GM12891 (cell line): ENCODE results near the gene PLK5. TPM values are rescaled to one million over a fixed set of nuclear protein-coding genes. Genes with fewer than 3 reads are reported as not detected.
"Not testable (repeated sequence)": the region's sequence is repeated elsewhere in the genome, so short reads cannot be mapped to it uniquely, and the experiment has no call there.

Experiments used
- DNase-seq: peaks from one replicate; pipeline ENCODE4 v3.0.0; 2011; ENCODE audit warnings: low spot score; ENCODE audit not compliant: insufficient read length
- FAIRE-seq: peaks from 2 replicates; lab custom pipeline; 2011; peaks lifted over from hg19 to GRCh38; lab: Jason Lieb, UNC
- PAX5 ChIP-seq: IDR thresholded peaks from 2 replicates; pipeline ENCODE4 v1.6.1; 2011; ENCODE audit warnings: low read length, moderate library complexity, mild to moderate bottlenecking; ENCODE audit not compliant: insufficient read depth, severe bottlenecking
- POLR2A ChIP-seq: IDR thresholded peaks from 2 replicates; pipeline ENCODE4 v1.6.1; 2011; ENCODE audit warnings: low read depth, low read length, control low read depth
- POLR2AphosphoS5 ChIP-seq: IDR thresholded peaks from 2 replicates; pipeline ENCODE4 v1.6.1; 2011; ENCODE audit warnings: low read depth, low read length, control low read depth
- POU2F2 ChIP-seq: IDR thresholded peaks from 2 replicates; pipeline ENCODE4 v1.6.1; 2011; ENCODE audit warnings: low read depth, mild to moderate bottlenecking, control low read depth, low read length, moderate library complexity
- SPI1 ChIP-seq: IDR thresholded peaks from 2 replicates; pipeline ENCODE4 v1.6.1; 2011; ENCODE audit warnings: low read depth, low read length, control low read depth
- TAF1 ChIP-seq: IDR thresholded peaks from 2 replicates; pipeline ENCODE4 v1.6.1; 2011; ENCODE audit warnings: low read depth, low read length, control low read depth
- polyA plus RNA-seq: library from polyadenylated mRNA; unstranded; fragments of >200 nt; gene quantifications from one replicate; pipeline ENCODE4 v1.2.1, GENCODE V29; 2012; ENCODE audit warnings: low read depth, missing spikeins, inconsistent platforms; ENCODE audit not compliant: missing spikeins

The PLK5 gene, protein sequence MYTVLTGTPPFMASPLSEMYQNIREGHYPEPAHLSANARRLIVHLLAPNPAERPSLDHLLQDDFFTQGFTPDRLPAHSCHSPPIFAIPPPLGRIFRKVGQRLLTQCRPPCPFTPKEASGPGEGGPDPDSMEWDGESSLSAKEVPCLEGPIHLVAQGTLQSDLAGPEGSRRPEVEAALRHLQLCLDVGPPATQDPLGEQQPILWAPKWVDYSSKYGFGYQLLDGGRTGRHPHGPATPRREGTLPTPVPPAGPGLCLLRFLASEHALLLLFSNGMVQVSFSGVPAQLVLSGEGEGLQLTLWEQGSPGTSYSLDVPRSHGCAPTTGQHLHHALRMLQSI
- polyA plus RNA-seq, result 0.06 TPM

DNA sequence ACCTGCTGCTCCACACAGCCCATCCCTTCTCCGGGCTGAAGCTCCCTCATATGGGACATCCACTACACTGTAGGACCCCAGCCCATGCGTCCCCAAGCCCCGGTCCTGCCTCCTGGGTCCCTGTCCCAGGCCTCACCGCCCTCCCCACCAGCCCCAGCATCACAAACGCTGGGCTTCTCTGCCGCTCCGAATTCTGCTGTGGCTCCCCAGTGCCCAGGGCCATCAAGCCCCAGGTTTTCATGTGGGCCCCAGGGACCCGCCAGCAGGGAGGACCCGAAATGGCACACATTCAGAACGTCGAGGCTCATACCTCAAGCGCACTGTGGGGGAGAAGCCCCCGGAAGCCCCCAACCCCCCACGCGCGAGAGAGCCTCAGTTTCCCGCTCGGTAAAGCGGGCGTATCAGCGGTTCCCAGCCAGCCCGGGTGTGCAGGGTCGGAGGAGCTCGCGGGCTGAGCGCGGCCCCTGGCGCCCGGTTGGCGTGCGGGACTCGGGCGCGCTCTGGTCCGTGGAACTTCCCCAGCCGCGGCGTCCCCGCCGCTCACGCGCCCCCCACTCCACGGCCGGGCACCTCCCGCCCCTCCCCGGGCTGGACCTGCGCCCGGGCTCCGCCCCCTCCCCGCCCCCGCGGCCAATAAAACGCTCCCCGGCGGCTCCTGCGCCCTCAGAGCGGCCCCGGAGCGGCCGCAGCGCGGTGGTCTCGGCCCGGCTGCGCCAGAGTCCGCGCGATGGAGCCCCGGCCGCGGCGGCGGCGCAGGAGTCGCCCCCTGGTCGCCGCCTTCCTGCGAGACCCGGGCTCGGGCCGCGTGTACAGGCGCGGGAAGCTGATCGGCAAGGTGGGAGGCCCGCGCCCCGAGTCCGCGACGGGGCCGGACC, at the start of gene PLK5:
Gene PLK5, plus strand, starts transcription at position 666 of the 875 bp plus-strand sequence. CDS start 2,920 bp downstream, outside the sequence.
- TF ChIP-seq SPI1 (no peak), POU2F2 (no peak), POLR2A (no peak), PAX5 (no peak), TAF1 (no peak), POLR2AphosphoS5 (no peak)
- DNase-seq, result no peak
- FAIRE-seq, result no peak

DNA sequence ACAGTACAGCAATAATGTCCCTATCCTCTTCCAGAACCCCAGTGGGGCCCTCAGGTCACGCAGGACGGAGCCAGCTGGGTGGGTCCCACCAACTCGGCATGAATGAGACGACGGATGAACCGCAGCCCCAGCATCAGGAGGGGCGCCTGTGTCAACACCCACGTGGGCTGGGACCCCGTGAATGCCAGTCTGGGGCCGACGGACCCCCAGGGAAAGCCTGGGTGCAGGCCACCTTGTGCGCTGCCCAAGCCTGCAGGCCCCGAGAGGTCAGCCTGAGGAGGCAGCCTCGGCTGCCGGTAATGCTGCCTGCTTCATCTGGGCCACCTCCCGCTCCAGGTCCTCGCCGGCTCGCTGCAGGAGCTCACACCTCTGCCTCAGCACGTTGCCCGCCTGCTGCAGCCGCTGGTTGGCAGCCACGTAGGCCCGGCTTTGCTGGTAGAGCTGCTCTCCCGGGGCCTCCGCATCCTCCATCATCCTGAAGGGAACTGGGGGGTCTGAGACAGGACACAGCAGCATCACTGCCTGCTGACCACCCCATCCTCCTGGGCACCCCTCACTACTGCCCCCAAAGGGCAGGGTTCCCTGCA, 49.0 kb upstream of the PLK5 start:
- no peak for DNase-seq
- no peak for FAIRE-seq

DNA sequence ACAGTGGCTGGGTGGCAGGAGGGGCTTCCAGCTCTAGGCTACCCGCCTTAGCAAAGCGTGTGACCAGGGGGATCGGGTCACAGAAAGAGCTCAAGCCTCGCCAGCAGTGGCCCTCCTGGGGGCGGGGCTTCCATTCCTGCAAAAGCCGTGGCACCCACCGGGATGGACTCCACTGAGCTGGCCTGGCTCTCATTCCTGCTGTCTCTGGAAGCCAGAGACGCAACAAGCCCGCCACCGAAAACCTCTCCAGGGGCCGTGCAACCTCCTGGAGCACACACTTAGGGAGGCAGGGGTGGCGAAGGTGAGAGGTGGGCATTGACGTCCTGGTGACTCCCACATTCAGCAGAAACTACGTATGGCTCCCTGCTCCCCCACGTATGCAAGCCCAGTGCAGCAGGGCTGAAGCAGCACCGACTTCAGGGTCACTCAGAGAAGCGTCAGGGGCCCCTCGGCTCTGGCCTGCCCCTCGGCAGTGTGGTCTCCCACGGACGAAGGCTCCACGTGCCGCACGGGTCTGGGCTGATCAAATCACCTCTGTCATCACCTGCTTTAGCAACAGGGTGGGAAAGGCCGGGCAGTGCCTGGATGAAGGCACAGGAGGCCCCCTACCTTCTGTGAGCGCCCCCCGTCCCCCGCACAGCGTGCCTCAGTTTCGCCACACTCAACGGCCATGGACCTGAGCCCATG, 48.0 kb upstream of the PLK5 start:
- TF ChIP-seq TAF1 (no peak), POU2F2 (no peak)
- DNase-seq (no peak), FAIRE-seq (no peak)

More for the DNA sequence above, 49.0 kb upstream of the PLK5 start:
- TF ChIP-seq TAF1 (no peak), SPI1 (no peak), POLR2AphosphoS5 (no peak), POU2F2 (no peak), PAX5 (no peak), POLR2A (no peak)

DNA sequence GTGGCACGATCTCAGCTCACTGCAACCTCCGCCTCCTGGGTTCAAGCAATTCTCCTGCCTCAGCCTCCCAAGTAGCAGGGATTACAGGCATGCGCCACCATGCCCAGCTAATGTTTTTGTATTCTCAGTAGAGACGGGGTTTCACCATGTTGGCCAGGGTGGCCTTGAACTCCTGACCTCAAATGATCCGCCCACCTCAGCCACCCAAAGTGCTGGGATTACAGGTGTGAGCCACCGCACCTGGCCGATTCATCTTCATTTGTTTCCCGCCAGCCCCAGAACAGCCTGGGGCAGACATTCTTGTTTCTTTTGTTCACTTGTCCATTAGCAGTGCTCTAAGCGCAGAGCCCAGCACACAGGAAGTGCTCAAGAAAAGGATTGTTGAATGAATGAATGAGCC, 46.8 kb upstream of the PLK5 start:
- not testable (repeated sequence) for FAIRE-seq, DNase-seq

DNA sequence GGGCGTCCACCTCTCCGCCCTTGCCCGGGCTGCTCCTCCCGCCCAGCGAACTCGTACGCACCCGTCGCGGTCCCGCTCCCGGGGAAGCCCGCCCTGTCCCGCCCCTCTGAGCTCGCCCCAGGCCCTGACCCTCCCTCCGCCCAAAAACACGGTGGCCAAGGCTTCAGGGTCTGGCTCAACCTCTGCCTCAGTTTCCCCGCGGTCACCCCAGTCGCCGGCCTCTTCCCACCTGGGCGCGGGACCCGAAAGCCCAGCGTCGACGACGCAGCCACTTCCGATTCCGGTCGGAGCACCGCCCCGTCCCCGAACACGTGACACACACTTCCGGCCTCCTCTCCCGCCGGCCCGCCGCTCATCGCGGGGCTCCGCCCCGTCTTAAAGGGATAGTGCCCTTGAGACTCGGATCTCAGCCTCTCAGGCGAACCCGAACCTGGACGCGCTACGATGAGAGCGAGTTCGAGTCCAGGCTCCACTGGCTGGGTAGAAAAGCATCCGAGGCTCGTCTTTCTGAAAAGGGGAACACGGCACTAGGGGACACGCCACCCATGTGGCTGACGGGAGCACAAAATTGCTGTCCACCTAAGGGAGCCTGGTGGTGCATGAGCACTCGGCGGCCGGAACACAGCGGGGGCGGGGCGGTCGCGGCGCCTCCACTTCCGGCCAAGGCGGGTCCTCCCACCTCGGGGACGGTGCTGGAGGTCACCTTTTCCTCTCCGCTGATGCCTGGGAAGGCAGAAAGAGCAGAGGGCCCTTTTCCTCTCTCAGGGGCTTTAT, 44.8 kb upstream of the PLK5 start, which contains the start of gene C19orf25:
Gene C19orf25, minus strand, starts transcription at position 282 of the 774 bp plus-strand sequence. CDS start 312 bp downstream, outside the sequence.
- TF ChIP-seq POU2F2 (no peak), POLR2AphosphoS5 (peak; percentile 81), POLR2A (peak; percentile 82), TAF1 (peak; percentile 46; the same call in 1 of the 2 replicates), PAX5 (no peak), SPI1 (no peak; the same call in 1 of the 2 replicates)
- DNase-seq (peak; percentile 99), FAIRE-seq (peak; percentile 100)

DNA sequence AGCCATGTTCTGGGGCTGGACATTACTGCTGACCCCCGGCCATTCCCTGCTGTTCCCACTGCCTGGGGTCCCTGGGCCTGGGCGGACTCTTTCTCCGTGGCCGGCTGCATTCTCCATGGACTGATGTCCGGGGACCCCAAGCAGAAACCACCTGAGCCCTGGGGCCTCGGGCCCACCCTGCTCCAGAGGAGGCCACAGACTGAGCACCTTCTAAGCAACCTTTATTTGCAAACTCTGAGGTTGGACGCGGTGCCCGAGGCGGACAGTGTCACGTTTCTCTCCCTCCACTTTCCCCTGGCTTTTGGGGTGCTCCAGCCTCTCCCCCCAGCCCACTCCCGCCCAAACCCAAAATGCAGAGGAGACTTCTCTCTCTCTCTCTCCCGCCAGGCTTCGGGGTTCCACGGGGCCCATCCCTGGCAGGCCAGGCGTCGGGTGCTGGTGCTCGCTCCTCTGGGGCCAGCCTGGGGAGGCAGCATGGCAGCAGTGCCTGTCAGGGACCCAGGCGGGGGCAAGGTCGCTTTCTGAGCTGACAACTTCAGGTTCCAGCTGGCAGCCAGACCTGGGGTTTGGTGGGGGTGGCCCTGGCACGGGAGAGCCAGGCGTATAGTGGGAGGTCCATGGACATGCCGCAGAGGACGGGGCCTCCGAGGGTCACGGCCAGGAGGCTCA, 42.5 kb upstream of the PLK5 start:
- TF ChIP-seq PAX5, result no peak
- DNase-seq (no peak), FAIRE-seq (no peak)

DNA sequence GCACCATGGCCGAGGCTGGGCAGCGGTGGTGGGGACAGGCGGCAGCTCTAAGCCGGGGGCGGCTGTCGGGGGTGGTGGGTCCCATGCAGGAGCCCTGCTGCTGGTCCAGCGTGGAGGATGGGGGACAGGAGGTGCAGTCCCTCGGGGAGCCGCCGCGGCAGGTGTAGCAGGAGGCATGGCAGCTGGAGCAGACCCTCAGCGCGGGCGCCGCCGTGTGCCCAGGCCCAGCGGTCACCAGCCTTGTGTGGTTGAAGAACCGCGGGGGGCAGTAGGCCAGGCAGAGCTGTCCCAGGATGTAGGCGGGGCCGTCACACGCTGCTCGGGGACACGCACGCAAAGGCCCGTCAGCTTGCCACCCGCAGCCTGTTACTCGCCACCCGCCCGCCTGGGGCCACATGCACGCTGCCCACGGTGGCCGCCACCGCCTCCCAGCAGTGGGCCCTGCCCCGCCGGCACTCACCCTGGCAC, 42.0 kb upstream of the PLK5 start:
- TF ChIP-seq PAX5 (no peak), POLR2AphosphoS5 (no peak), SPI1 (no peak)
- FAIRE-seq (no peak), DNase-seq (no peak)

DNA sequence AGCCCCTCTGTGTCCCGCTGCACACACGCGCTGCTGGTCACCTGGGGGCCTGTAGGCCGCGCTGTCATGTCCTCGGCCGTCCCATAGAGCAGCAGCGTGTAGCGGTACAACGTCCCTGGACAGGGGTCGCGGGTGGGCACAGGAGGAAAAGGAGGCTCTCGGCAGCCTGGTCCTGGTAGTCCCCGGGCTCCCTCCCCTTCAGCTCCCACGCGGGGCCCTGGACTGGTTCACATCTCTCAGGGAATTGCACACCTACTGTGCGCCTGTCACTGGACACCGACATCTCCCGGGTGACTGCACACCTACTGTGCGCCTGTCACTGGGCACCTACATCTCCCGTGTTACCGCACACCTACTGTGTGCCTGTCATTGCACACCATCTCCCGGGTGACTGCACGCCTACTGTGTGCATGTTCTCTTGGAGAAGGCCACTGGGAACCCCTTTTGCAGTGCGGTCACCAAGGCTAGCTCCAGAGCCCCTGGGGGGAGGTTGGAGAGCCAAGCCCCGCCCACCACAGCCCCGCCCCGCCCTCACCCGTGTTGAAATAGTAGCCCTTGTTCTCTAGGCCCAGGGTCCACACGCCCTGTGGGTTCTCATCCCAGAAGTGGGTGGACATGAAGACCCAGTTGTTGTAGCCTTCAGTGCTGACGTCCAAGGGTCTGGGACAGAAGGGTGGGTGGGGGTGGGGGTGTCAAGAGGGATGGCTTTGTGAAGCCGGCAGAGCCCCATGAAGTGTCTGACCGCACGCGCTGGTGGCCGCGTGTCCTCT, 41.3 kb upstream of the PLK5 start:
- no peak for TF ChIP-seq TAF1
- TF ChIP-seq SPI1, result no peak
- TF ChIP-seq POLR2AphosphoS5, result no peak
- no peak for TF ChIP-seq PAX5
- no peak for TF ChIP-seq POU2F2
- no peak for TF ChIP-seq POLR2A
- DNase-seq, result no peak
- no peak for FAIRE-seq
